Measurements from ENCODE around the gene IKZF2.

DNA sequence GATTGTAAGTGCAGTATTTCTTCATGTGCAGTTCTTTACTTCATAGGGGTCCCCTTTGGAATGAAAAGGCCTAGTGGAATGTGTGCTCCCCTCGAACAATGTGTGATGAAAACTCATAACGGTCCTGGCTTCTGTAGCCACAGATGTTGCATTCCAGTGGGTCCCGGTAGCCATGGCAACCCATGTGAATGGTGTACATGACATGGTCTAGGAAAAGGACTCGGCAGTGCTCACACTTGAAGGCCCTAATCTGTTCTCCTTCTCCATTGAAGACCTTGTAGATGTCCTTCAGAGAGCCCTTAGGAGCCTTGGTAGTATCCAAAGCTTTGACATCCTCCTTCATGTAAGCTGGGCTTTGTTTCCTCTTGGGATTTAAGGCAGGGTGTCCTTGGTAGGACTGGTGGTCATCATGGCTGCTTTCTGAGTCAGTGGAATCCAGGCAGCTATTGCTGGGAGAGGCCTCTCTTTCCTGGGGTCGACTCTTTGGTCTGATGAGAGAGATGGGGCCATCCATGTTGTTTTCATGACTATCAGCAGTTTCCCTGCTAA lies 144.0 kb downstream of the IKZF2 start:
- TF ChIP-seq, protein P1, sequence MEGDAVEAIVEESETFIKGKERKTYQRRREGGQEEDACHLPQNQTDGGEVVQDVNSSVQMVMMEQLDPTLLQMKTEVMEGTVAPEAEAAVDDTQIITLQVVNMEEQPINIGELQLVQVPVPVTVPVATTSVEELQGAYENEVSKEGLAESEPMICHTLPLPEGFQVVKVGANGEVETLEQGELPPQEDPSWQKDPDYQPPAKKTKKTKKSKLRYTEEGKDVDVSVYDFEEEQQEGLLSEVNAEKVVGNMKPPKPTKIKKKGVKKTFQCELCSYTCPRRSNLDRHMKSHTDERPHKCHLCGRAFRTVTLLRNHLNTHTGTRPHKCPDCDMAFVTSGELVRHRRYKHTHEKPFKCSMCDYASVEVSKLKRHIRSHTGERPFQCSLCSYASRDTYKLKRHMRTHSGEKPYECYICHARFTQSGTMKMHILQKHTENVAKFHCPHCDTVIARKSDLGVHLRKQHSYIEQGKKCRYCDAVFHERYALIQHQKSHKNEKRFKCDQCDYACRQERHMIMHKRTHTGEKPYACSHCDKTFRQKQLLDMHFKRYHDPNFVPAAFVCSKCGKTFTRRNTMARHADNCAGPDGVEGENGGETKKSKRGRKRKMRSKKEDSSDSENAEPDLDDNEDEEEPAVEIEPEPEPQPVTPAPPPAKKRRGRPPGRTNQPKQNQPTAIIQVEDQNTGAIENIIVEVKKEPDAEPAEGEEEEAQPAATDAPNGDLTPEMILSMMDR (conservative IDR thresholded peaks at IDR 0.05; ENCODE audit: low read length), result no peak
- TF ChIP-seq EZH2phosphoT487 (IDR thresholded peaks at IDR 0.05; ENCODE audit: borderline replicate concordance, low read depth, low read length), result no peak

Data from OCI-LY7 (cell line).